ENCODE data around the gene RASGRP4.

Gene RASGRP4

DNA sequence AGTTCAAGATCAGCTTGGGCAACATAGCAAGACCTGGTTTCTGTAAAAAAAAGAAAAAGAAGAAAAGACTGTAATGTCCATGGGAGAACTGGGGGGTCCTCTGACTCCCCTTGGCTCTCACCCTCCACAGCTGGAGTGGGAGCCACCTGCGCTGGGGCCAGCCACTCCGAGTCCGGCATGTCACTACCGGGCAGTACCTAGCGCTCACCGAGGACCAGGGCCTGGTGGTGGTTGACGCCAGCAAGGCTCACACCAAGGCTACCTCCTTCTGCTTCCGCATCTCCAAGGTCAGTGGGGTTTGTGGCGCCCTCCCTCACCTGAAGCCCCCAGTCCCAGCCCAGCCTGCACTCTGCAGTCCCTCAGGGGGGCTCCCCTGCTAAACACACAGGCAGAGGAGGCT is 22.2 kb upstream of the RASGRP4 start:
- DNase-seq (ENCODE audit: low read depth in 2 of 2), result no peak

DNA sequence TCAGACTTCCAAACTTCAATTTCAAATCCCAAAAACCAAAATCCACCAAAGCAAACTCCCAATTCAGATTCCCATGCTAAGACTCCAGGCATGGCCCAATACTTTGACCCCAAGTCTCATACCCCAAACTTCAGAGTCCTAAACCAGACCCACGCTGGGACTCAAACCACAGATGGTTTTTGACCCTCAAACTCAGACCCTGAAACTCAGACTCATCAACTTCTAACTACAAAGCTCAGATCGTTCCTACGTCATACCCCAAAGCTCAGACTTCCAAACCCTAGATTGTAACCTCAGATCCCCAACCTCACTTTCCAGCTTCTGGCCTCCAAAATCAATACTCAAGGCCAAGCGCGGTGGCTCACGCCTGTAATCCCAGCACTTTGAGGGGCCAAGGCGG is 19.3 kb upstream of the RASGRP4 start:
- no peak for DNase-seq (ENCODE audit: low read depth in 2 of 2)

DNA sequence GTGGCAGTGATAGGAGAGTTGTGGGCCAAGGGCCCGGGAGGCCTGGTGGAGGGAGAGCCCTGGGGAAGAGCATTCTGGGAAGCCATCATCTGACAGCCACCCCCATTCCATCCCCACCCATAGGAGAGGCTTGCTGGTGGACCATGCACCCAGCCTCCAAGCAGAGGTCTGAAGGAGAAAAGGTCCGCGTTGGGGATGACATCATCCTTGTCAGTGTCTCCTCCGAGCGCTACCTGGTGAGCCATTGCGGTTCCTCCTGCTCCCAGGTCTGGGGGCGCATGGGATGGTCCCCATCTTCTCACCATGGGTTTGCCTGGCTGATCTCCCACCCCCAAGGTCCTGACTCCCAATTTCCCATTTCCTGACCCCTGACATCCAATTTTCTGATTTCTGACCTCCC is 18.0 kb upstream of the RASGRP4 start:
- DNase-seq (ENCODE audit: low read depth in 2 of 2), result no peak

- no peak for DNase-seq (ENCODE audit: low read depth in 2 of 2)
These were observed 17.5 kb upstream of the RASGRP4 start for GRCh38 chr19:38443458-38443999.

GRCh38 chr19:38442736-38443135 is 16.7 kb upstream of the RASGRP4 start:
- DNase-seq (ENCODE audit: low read depth in 2 of 2), result no peak

DNA sequence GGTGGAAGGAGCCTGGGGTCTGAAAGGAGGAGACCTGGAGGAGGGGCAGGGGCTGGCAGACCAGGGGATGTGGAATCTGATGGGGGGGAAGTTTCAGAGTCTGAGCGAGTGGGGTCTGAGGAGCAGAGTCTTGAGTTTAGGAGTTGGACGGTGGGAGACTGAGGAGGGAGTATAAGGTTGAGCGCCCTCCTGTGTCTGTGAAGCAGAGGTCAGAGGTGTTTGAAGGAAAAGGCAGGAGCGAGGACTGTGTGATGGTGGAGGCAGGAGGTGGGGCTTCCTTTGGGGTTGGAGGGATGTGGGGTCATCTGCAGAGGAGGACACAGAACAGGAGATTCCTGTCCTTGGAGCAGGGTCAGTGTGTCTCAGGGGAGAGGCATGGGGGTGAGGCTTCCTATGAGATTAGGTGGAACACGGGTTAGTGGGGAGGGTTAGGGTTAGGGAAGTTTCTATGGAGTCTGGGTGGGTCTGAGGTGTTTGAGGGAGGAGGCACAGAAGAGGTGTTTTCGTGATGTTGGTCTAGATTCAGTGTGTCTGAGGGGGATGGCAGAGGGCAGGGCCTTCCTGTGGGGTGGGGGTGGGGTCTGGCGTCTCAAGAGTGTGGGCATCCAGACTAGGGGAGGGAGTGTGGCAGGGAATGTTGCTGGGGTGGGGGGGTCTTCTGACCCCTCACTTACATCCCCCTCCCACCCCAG is 15.8 kb upstream of the RASGRP4 start:
- no peak for DNase-seq (ENCODE audit: low read depth in 2 of 2)

GRCh38 chr19:38440592-38440991 is 14.6 kb upstream of the RASGRP4 start:
- no peak for DNase-seq (ENCODE audit: low read depth in 2 of 2)

DNA sequence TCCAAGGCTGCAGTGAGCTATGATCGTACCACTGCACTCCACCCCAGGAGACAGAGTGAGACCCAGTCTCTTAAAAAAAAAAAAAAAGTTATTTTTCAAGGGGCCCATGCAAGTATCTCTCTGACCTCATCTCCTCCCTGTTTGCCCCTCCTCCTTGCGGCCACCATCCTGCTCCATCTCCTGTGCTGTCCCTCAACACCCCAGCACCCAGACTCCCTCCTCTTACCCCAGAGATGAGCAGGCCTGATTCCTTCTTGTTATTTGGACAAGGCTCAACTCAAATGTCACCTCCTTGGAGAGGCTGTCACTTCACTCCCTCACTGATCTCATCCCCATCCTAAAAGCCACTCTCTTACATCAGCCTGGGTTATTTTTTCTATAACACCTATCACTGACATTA is 11.9 kb upstream of the RASGRP4 start:
- no peak for DNase-seq (ENCODE audit: low read depth in 2 of 2)

GRCh38 chr19:38437295-38437694 is 11.3 kb upstream of the RASGRP4 start:
- DNase-seq (ENCODE audit: low read depth in 2 of 2), result no peak

DNA sequence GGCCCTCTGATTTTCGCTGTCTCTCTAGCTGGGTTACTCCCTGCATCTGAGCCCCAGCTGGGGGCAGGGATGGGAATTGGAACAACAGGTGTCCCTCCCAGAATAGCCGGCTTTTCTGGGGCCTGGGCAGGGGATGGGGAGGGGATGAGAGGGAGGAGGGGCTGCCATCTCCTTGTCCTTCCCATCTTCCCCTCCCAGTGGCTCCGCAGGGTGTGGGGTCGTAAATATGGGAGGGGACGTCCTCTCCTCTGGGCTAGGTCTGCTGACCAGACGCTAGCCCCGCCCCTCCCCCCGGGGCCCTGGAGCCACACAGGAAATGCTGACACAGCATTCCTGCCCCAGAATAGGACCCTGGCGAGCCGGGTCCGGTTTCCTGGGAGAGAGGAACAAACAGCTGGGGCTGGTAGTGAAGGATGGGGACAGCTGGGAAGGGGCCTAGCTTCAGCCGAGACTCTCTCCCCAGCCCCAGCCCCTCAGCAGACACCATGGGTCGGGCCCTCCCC is 8.6 kb upstream of the RASGRP4 start:
- no peak for DNase-seq (ENCODE audit: low read depth in 2 of 2)

GRCh38 chr19:38433268-38433733 is 7.3 kb upstream of the RASGRP4 start, which contains the start of gene RYR1:
RYR1 (plus strand) TSS chr19:38433691; CDS start chr19:38433830, 139 bp downstream.
- peak; percentile 16 to 56 for DNase-seq (ENCODE audit: low read depth in 2 of 2)

GRCh38 chr19:38430931-38431330 is 4.9 kb upstream of the RASGRP4 start:
- no peak for DNase-seq (ENCODE audit: low read depth in 2 of 2)

DNA sequence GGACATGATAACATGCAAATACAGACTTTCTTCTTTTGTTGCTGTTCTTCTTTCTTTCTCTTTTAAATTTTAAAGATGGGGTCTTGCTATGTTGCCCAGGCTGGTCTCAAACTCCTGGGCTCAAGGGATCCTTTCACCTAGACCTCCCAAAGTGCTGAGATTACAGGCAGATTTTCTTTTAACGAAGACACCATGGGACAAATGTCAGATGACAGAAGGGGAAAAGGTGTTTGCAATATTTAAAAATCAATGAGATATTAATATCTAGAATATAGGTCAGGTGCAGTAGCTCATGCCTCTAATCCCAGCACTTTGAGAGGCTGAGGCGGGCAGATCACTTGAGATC is 3.8 kb upstream of the RASGRP4 start:
- DNase-seq (ENCODE audit: low read depth in 2 of 2), result no peak

GRCh38 chr19:38429055-38429810 is 3.2 kb upstream of the RASGRP4 start:
- DNase-seq (ENCODE audit: low read depth in 2 of 2), result peak in 1 of 2 donors; percentile 10

DNA sequence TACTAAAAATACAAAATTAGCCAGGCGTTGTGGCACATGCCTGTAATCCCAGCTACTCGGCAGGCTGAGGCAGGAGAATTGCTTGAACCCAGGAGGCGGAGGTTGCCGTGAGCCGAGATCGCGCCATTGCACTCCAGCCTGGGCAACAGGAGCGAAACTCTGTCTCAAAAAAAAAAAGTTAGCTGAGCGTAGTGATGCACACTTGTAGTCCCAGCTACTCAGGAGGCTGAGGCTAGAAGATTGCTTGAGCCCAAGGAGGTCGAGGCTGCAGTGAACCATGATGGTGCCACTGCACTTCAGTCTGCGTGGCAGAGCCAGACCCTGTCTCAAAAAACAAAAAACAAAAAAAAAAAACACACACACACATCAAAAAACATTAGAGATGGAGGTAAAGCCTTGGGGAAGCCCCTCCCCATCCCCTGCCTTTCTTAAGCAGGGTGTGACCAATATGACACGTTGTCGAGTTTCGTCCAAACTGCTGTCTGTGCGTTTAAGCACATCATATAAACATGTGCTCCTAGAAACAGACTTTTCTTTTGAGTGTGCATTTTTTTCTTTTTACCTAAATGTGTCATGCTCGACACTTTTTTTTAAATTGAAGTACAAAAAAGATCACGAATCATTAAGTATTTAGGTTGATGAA is 1.1 kb upstream of the RASGRP4 start:
- DNase-seq (ENCODE audit: low read depth in 2 of 2), result peak in 1 of 2 donors; percentile 35

GRCh38 chr19:38425222-38425809 is 703 bp downstream of the RASGRP4 start:
- DNase-seq (ENCODE audit: low read depth in 2 of 2), result no peak

- DNase-seq (ENCODE audit: low read depth in 2 of 2), result no peak
These were observed 1.7 kb downstream of the RASGRP4 start for GRCh38 chr19:38424272-38424671.

GRCh38 chr19:38422438-38422837 is 3.6 kb downstream of the RASGRP4 start:
- DNase-seq (ENCODE audit: low read depth in 2 of 2), result no peak

GRCh38 chr19:38421856-38422255 is 4.2 kb downstream of the RASGRP4 start:
- DNase-seq (ENCODE audit: low read depth in 2 of 2), result no peak

DNA sequence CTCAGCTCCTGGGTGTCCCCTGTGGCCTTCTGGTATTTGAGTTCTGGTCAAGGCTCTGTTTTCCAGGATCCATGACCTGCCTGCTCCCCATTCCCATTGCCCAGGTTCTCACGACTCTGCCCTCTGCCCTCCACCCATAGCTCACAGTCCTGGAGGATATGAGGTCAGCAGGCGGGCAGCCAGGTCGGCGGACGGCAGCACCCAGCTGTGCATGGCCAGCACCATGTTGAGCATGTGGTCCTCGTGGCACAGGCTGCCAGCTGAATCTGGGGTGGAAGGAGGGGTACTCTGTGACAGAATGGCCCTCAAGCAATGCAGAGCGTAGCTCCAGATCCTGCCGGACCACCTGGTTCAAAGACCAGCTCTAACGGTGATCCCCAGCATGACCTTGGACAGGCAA is 5.1 kb downstream of the RASGRP4 start:
- no peak for DNase-seq (ENCODE audit: low read depth in 2 of 2)

DNA sequence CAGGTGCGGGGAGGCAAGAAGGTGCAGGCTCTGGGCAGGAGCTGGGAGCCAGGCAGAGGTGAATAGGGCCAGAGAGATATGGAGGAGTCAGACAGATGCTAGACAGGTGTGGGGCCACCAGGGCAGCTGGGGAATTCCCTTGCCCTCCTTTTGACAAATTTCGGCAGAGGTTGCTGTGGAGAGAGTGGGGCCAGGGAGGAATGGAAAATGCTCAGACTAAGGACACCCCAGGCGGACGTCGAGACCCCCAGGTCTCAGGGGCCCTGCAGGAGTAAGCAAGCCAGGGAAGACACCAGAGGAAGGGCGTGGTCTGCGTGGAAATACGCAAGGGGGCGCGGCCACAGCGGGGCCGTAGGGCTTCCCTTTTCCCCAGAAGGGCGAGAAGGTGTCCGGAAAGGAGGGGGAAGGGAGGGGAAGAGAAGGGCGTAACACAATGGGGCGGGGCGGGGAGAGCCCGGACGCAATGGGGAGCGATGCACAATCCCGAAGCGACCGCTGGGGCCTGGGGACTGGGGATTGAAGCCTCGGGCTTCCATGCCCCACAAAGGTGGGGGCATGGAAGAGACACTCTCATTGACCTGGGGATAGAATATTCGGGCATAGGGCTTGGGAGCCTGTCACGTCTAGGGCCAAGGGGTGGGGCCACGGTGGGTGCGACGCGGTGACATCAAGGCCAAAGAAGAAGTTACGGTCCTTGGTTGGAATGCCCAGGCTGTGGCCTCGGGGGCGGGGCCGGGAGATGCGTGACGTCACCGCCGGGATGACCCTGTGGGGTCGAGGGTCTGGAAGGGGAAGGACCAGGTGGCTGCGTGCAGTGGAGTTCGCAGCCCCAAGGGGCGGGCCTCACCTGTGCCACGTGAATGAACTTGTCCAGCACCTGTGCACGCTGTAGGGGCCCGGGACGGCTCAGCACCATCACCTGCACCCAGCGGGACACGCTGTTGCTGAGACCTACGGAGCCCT is 8.2 kb downstream of the RASGRP4 start:
- peak in 1 of 2 donors; percentile 52 for DNase-seq (ENCODE audit: low read depth in 2 of 2)

Measured in stimulated activated CD4-positive, alpha-beta T cell treated with anti-CD3 and anti-CD28 coated beads, Interleukin-1b, Interleukin-23, amount 100 ng/mL, for 4 hours (primary cell).